Adrenal gland (tissue), 12 donors: Measurements from ENCODE around the gene KCNH5. TPM values are rescaled to one million over a fixed set of nuclear protein-coding genes. Genes with fewer than 3 reads are reported as not detected.

Experiments
- DNase-seq, 7 donors: peaks; one replicate each; pipeline ENCODE4 v3.0.0-alpha.2; 2019 to 2020
- H3K27ac ChIP-seq, 5 donors: fragments of 200-600 bp; sonication (generic) in 4 of 5; 1 replicate in 3 of 5; 2 replicates in 2 of 5; pipeline versions ENCODE4 v1.5.1 to v1.8.0; 2016 to 2020; ENCODE audit warnings: mild to moderate bottlenecking in 1 of 5
- H3K27me3 ChIP-seq: fragments of 200-600 bp; 2 replicates; pipeline ENCODE4 v1.8.0; 2021
- H3K36me3 ChIP-seq, 2 donors: fragments of 200-600 bp; replicated peaks in 1 of 2; 1 replicate in 1 of 2; 2 replicates in 1 of 2; pipeline versions ENCODE4 v1.5.1 to v1.8.0; 2018 to 2022
- H3K4me1 ChIP-seq, 2 donors: fragments of 200-600 bp; replicated peaks in 1 of 2; 1 replicate in 1 of 2; 2 replicates in 1 of 2; pipeline versions ENCODE4 v1.5.1 to v1.8.0; 2018 to 2021
- H3K4me3 ChIP-seq, 4 donors: fragments of 200-600 bp; sonication (generic) in 3 of 4; one replicate each; pipeline ENCODE4 v1.5.1; 2016 to 2018
- H3K9me3 ChIP-seq, 3 donors: fragments of 200-600 bp; sonication (generic) in 1 of 3; replicated peaks in 1 of 3; 1 replicate in 2 of 3; 2 replicates in 1 of 3; pipeline versions ENCODE4 v1.5.1 to v1.8.0; 2016 to 2021
- POLR2A ChIP-seq, 2 donors: fragments of 450-650 bp; IDR thresholded peaks; one replicate each; pipeline ENCODE4 v1.6.1; 2017; ENCODE audit warnings: antibody characterized with exemption in 2 of 2, mild to moderate bottlenecking in 2 of 2, moderate library complexity in 1 of 2
- WGBS, 4 donors: extraction: QIAGEN DNeasy Blood & Tissue Kit in 2 of 4; methylation state at CpG; one replicate each; pipeline versions ENCODE4 v1.1.5 to v1.1.7; 2013 to 2017; 5-methylcytosine and 5-hydroxymethylcytosine counted together
- intact Hi-C, 2 donors: fragments of 100-400 bp; cut with DNase I; formaldehyde crosslinking; loops; one replicate each; pipeline versions ENCODE4 v1.14.1 to v1.15.0; 2022 to 2023
- polyA plus RNA-seq, 3 donors: library from polyadenylated mRNA; stranded (reverse); fragments of 200-250 nt in 2 of 3; fragments of 350-450 nt in 1 of 3; fragmentation: Illumina TruSeq in 1 of 3; extraction: RNeasy Lipid Tissue Mini Kit (QIAGEN cat#74804) in 1 of 3; gene quantifications; one replicate each; pipeline ENCODE4 v1.2.3, GENCODE V29; 2013 to 2014
- total RNA-seq, 9 donors: library from RNA; depleted of rRNA in 4 of 9; stranded (reverse); fragments of >200 nt in 4 of 9; fragments of 120-200 nt in 1 of 9; fragmentation: NEBNext Ultra II Directional in 1 of 9; extraction: Animal tissue kit (Norgen Biotek cat#: 25700) in 1 of 9; gene quantifications; one replicate each; pipeline versions ENCODE4 v1.1.0 to v1.2.4, GENCODE V29; 2013 to 2023
- TF ChIP-seq, protein P1 (sequence below), 6 experiments: fragments of 450-650 bp in 4 of 6; fragments of 200-600 bp in 2 of 6; sonication (generic) in 1 of 6; IDR thresholded peaks; 1 replicate in 5 of 6; 2 replicates in 1 of 6; pipeline versions ENCODE4 v1.5.1 to v1.8.0; 2016 to 2021; ENCODE audit warnings: antibody characterized with exemption in 6 of 6, mild to moderate bottlenecking in 2 of 6, moderate library complexity in 1 of 6
- donor health status: healthy with polysubstance abuse.
- donor health status: Bipolar disorder and iron deficiency.
- donor health status: DM: yes; HTN: yes; CAD: no.
- donor health status: DM: no; HTN: no; CAD: no.
- donor health status: DM: no; HTN: no; CAD: no.
- donor health status: DM: yes; HTN: yes; CAD: no.

KCNH5 gene
- total and polyA plus RNA-seq, 12 donors = 0.10 to 3.2 (median 0.84) TPM; not detected in 4

DNA sequence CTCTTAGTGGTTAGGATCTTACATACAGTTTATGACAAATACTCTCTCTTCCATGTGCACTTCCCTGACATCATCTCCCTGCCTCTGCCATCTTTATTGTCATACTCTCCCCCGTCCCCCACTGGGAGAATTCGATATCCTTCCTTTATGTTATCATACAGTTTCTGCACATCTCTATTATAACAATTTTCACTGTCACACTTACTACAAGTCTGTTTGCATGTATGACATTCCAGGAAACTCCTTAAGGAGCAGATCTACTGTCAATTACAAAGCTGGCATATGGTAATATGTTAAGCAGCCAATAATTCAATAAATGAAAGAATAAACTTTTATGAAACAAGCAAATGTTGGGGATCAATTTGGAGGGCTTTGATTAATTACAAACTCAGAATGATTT is 91.1 kb downstream of the KCNH5 start:
- H3K27ac ChIP-seq = no peak overlapping the region
- intact Hi-C loops = no loop called here
- no peak for DNase-seq
- no peaks in the 10 kb centered on the region for H3K9me3 ChIP-seq
- H3K36me3 ChIP-seq = no peaks in the 10 kb centered on the region
- TF ChIP-seq, protein P1, sequence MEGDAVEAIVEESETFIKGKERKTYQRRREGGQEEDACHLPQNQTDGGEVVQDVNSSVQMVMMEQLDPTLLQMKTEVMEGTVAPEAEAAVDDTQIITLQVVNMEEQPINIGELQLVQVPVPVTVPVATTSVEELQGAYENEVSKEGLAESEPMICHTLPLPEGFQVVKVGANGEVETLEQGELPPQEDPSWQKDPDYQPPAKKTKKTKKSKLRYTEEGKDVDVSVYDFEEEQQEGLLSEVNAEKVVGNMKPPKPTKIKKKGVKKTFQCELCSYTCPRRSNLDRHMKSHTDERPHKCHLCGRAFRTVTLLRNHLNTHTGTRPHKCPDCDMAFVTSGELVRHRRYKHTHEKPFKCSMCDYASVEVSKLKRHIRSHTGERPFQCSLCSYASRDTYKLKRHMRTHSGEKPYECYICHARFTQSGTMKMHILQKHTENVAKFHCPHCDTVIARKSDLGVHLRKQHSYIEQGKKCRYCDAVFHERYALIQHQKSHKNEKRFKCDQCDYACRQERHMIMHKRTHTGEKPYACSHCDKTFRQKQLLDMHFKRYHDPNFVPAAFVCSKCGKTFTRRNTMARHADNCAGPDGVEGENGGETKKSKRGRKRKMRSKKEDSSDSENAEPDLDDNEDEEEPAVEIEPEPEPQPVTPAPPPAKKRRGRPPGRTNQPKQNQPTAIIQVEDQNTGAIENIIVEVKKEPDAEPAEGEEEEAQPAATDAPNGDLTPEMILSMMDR (IDR thresholded peaks at IDR 0.05) = no peak
- TF ChIP-seq POLR2A (IDR thresholded peaks at IDR 0.05) = no peak
- WGBS, 4 donors = 47 to 74% (median 66%) methylated on average over 2 of the region's 2 CpGs
- no peaks in the 10 kb centered on the region for H3K4me1 ChIP-seq
- H3K27me3 ChIP-seq = no peaks in the 10 kb centered on the region
- H3K4me3 ChIP-seq = no peak overlapping the region

DNA sequence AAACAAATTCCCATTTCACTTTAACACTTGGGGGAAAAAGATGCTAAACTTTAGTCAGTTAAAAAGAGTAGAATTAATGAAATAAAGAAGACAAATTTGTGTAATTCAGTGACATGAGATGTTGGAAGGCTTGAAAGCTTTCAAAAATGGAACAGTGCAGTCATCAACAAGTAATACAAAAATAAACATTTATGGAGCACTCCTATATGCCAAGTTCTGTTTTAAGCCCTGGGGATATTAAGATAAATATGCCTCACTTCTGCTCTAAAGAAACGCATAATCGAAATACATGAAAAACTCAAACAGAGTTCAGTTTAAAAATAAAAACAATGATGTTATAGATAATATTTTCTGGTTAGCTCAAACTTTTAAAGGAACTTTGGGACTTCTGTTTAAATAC is 93.0 kb downstream of the KCNH5 start:
- Histone ChIP-seq H3K4me3 (no peak overlapping the region), H3K27ac (no peak overlapping the region), H3K9me3 (no peaks in the 10 kb centered on the region), H3K27me3 (no peaks in the 10 kb centered on the region), H3K36me3 (no peaks in the 10 kb centered on the region), H3K4me1 (no peaks in the 10 kb centered on the region)
- TF ChIP-seq, protein P1 (IDR thresholded peaks at IDR 0.05) = no peak
- TF ChIP-seq POLR2A (IDR thresholded peaks at IDR 0.05) = no peak
- DNase-seq = no peak
- 59 to 71% (median 66%) methylated on average over 2 of the region's 2 CpGs for WGBS, 4 donors
- intact Hi-C loops = no loop called here

DNA sequence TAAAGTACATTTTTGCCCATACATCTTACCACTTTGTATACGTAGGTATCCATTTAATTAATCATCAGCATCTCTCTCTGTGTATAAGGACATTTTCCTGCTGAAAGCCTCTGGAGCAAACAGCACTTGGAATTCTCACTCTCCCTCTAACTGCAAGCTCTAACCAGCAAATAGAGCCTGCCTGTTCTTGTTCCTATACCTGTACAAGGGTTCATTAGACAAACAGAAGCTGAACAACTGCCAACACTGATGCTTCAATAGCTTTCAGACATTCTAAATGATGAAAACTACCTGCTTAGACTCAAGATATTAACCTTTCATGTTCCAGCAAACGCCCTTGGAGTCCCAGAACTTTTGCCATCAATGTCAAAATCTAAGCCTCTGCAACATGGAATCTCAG is 98.0 kb downstream of the KCNH5 start:
- H3K27me3 ChIP-seq = no peaks in the 10 kb centered on the region
- no peak for TF ChIP-seq POLR2A (IDR thresholded peaks at IDR 0.05)
- TF ChIP-seq, protein P1 (IDR thresholded peaks at IDR 0.05) = no peak
- no peaks in the 10 kb centered on the region for H3K9me3 ChIP-seq
- H3K4me3 ChIP-seq = no peak overlapping the region
- no peak overlapping the region for H3K27ac ChIP-seq
- intact Hi-C loops = no loop called here
- WGBS, 4 donors = 52 to 71% (median 56%) methylated on average over 2 of the region's 2 CpGs
- no peaks in the 10 kb centered on the region for H3K36me3 ChIP-seq
- H3K4me1 ChIP-seq = no peaks in the 10 kb centered on the region
- DNase-seq = no peak

DNA sequence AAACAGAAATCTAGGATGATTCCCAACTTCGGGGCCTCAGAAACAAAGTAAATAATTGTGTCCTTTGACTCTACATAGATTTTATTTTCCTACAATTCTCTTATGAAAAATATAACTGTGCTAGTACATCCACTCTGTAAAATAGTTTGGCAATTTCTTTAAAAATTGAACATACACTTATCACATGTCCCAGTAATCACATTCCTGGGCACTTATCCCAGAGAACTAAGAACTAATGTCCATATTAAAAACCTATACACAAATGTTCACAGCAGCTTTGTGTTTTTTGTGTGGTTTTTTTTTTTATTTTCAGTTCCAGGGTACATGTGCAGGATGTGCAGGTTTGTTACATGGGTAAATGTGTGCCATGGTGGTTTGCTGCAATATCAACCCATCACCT is 99.0 kb downstream of the KCNH5 start:
- Histone ChIP-seq H3K4me1 (no peaks in the 10 kb centered on the region), H3K27me3 (no peaks in the 10 kb centered on the region), H3K36me3 (no peaks in the 10 kb centered on the region), H3K9me3 (no peaks in the 10 kb centered on the region), H3K4me3 (no peak overlapping the region), H3K27ac (no peak overlapping the region)
- intact Hi-C loops = no loop called here
- 64 to 79% (median 69%) methylated on average over 1 of the region's 1 CpG for WGBS, 4 donors
- DNase-seq = no peak
- TF ChIP-seq, protein P1 (IDR thresholded peaks at IDR 0.05) = no peak
- TF ChIP-seq POLR2A (IDR thresholded peaks at IDR 0.05) = no peak
